Glomerular endothelial cell (primary cell): ENCODE measurements around the gene BAZ2B. TPM values are rescaled to one million over a fixed set of nuclear protein-coding genes. Genes with fewer than 3 reads are reported as not detected.

Source experiments
- DNase-seq: peaks from one replicate; pipeline ENCODE4 v3.0.0-alpha.2; 2011; ENCODE audit warnings: low read depth, low spot score; ENCODE audit errors: extremely low read depth
- total RNA-seq: library from RNA; depleted of rRNA; stranded (reverse); fragments of >200 nt; gene quantifications from 2 replicates; pipeline ENCODE4 v1.2.3, GENCODE V29; 2015

BAZ2B gene
- total RNA-seq, 1 donor from 2014 or later: 79.3 TPM

GRCh38 chr2:159275111-159275510 is 341.2 kb downstream of the BAZ2B start:
- DNase-seq: no peak

- no peak for DNase-seq
Measured at GRCh38 chr2:159272156-159272555, 344.2 kb downstream of the BAZ2B start.

- DNase-seq: no peak
Measured at GRCh38 chr2:159270744-159271379, 345.5 kb downstream of the BAZ2B start.

Other genes with a start within 250 kb of the BAZ2B start
- 76.1 and 100 TPM in 2 replicates for gene MARCHF7, start 96.0 kb upstream of the BAZ2B start, total RNA-seq
- 5.1 and 8.2 TPM in 2 replicates for gene CD302, start 181.7 kb upstream of the BAZ2B start, total RNA-seq